SU-DHL-6 (cell line): ENCODE data around the gene EPB41L1.
A peak's percentile ranks its signal among the peaks of the same experiment; 100 is the strongest.

Source experiments
- H2AFZ ChIP-seq: fragments of 200-600 bp; sonication (generic); 2 replicates; pipeline ENCODE4 v1.6.1; 2014; ENCODE audit warnings: low read depth, mild to moderate bottlenecking, moderate library complexity, mixed read lengths, antibody characterized with exemption, low read length; ENCODE audit not compliant: severe bottlenecking
- H3F3A ChIP-seq: fragments of 200-600 bp; shearing (Covaris generic); 2 replicates; pipeline ENCODE4 v1.6.0; 2016; ENCODE audit warnings: antibody characterized with exemption, mild to moderate bottlenecking; ENCODE audit not compliant: insufficient read depth
- H3K27ac ChIP-seq: fragments of 200-600 bp; sonication (generic); 2 replicates; pipeline ENCODE4 v1.5.1; 2016; ENCODE audit warnings: low read depth, mild to moderate bottlenecking, low read length, moderate library complexity, mixed read lengths
- H3K27me3 ChIP-seq: fragments of 200-600 bp; sonication (generic), shearing (Covaris generic); 2 replicates; pipeline ENCODE4 v1.6.0; 2014; ENCODE audit warnings: mild to moderate bottlenecking, low read length
- H3K36me3 ChIP-seq: fragments of 200-600 bp; sonication (generic); 2 replicates; pipeline ENCODE4 v1.6.1; 2014; ENCODE audit warnings: mild to moderate bottlenecking, low read length, mixed read lengths
- H3K4me2 ChIP-seq: fragments of 300-600, 200-600 bp; shearing (Covaris generic), sonication (generic); 2 replicates; pipeline ENCODE4 v1.6.0; 2014; ENCODE audit warnings: low read length, low read depth, mild to moderate bottlenecking; ENCODE audit not compliant: poor library complexity, severe bottlenecking
- H3K4me3 ChIP-seq: fragments of 200-600 bp; sonication (generic); 2 replicates; pipeline ENCODE4 v1.5.1; 2014; ENCODE audit warnings: antibody characterized with exemption, low read length, mild to moderate bottlenecking, mixed read lengths; ENCODE audit not compliant: insufficient read depth, poor library complexity, severe bottlenecking
- H3K79me2 ChIP-seq: fragments of 200-600 bp; sonication (generic); 2 replicates; pipeline ENCODE4 v1.6.1; 2014; ENCODE audit warnings: mild to moderate bottlenecking, low read length, moderate library complexity; ENCODE audit not compliant: insufficient read depth
- H3K9ac ChIP-seq: fragments of 200-600 bp; sonication (generic); 2 replicates; pipeline ENCODE4 v1.7.0; 2014; ENCODE audit warnings: mild to moderate bottlenecking, low read length
- H3K9me2 ChIP-seq: fragments of 200-600 bp; sonication (generic); replicated peaks from 2 replicates; pipeline ENCODE4 v1.6.1; 2014; ENCODE audit warnings: low read length; ENCODE audit not compliant: insufficient read depth
- H3K9me3 ChIP-seq: fragments of 200-600 bp; sonication (generic); 2 replicates; pipeline ENCODE4 v1.6.1; 2014; ENCODE audit warnings: low read length, mixed read lengths; ENCODE audit not compliant: insufficient read depth
- H4K20me1 ChIP-seq: fragments of 200-600 bp; sonication (generic); 2 replicates; pipeline ENCODE4 v1.6.1; 2014; ENCODE audit warnings: low read depth, mild to moderate bottlenecking, antibody characterized with exemption, low read length, moderate library complexity, mixed read lengths
- CTCF ChIP-seq: fragments of 200-600 bp; sonication (generic); IDR thresholded peaks from one replicate; pipeline ENCODE4 v1.5.1; 2017; ENCODE audit warnings: antibody characterized with exemption, mild to moderate bottlenecking, low read length, moderate library complexity; ENCODE audit not compliant: insufficient read depth, poor library complexity, severe bottlenecking
- EZH2phosphoT487 ChIP-seq: fragments of 200-600 bp; sonication (generic), shearing (Covaris generic); conservative IDR thresholded peaks from 2 replicates; pipeline ENCODE4 v1.6.1; 2018; ENCODE audit warnings: mild to moderate bottlenecking, antibody characterized with exemption, low read length, moderate library complexity, mixed read lengths

EPB41L1 gene

DNA sequence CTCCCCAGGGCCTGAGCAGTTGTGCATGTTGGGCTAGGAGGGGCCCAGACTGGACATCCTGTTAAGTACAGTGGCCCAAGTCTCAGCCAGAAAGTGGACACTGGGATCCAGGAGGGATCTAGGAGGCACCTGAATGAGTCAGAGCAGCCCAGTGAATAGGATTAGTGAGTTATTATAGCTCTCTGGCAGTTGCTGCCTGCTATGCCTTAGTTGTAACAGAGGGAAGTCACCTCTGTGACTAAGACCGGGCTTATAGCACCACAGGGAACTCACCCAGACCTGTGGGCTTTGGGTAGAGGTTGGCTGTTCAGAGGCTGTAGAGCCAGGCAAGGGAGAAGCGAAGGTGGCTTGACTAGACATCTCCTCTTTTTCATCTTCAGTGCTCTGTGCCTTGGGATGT is 42.7 kb downstream of the EPB41L1 start:
- TF ChIP-seq CTCF (no peak), EZH2phosphoT487 (no peak)
- Histone ChIP-seq H3K27me3 (no peaks in the 10 kb centered on the region), H3K9me3 (no peaks in the 10 kb centered on the region), H3K79me2 (no peaks in the 10 kb centered on the region), H2AFZ (no peak overlapping the region), H3K4me3 (no peak overlapping the region), H3K9ac (no peak overlapping the region), H3K4me2 (no peak overlapping the region), H4K20me1 (no peaks in the 10 kb centered on the region), H3F3A (no peaks in the 10 kb centered on the region), H3K27ac (no peak overlapping the region), H3K9me2 (no peaks in the 10 kb centered on the region), H3K36me3 (no peaks in the 10 kb centered on the region)

GRCh38 chr20:36199345-36200257 is 45.1 kb downstream of the EPB41L1 start:
- Histone ChIP-seq H3K9me3 (no peaks in the 10 kb centered on the region), H3K27me3 (no peaks in the 10 kb centered on the region), H2AFZ (no peak overlapping the region), H3K79me2 (no peaks in the 10 kb centered on the region), H3K9ac (no peak overlapping the region), H3K27ac (no peak overlapping the region), H3F3A (no peaks in the 10 kb centered on the region), H3K4me2 (no peak overlapping the region), H3K4me3 (no peak overlapping the region), H3K9me2 (no peaks in the 10 kb centered on the region), H4K20me1 (no peaks in the 10 kb centered on the region), H3K36me3 (no peaks in the 10 kb centered on the region)
- no peak for TF ChIP-seq EZH2phosphoT487
- TF ChIP-seq CTCF, result peak; percentile 79

DNA sequence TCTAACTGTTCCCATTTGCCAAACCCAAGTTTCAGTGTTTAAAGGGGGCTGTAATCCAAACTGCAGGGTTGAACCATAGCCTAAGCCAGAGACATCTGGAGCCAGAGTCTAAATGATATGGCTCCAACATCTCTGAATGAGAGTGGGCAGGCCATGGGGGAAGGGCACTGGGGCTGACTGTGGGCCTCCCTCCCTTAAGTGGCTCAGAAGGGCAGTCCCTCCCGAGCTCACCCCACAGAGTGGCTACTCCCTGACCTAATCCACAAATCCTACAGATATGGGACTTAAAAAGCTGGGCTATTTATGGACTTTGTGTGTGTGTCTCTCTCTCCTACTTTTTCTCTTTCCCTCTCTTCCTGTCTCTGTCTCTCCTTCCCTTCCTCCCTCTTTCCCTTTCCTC is 45.9 kb downstream of the EPB41L1 start:
- no peak overlapping the region for H3K27ac ChIP-seq

More for the DNA sequence above, 45.9 kb downstream of the EPB41L1 start:
- H3K36me3 ChIP-seq, result no peaks in the 10 kb centered on the region
- no peak overlapping the region for H3K4me2 ChIP-seq
- H3F3A ChIP-seq, result no peaks in the 10 kb centered on the region
- no peaks in the 10 kb centered on the region for H3K9me2 ChIP-seq
- no peak overlapping the region for H3K9ac ChIP-seq
- no peak overlapping the region for H3K4me3 ChIP-seq
- H2AFZ ChIP-seq, result no peak overlapping the region
- H3K27me3 ChIP-seq, result no peaks in the 10 kb centered on the region
- TF ChIP-seq CTCF (no peak), EZH2phosphoT487 (no peak)
- no peaks in the 10 kb centered on the region for H4K20me1 ChIP-seq
- no peaks in the 10 kb centered on the region for H3K9me3 ChIP-seq
- no peaks in the 10 kb centered on the region for H3K79me2 ChIP-seq
